Measurements from ENCODE around the gene CD58.
"Not testable (repeated sequence)": the region's sequence is repeated elsewhere in the genome, so short reads cannot be mapped to it uniquely, and the experiment has no call there.

Gene CD58

GRCh38 chr1:116569776-116570357, 959 bp downstream of the CD58 start:
- peak; percentile 78 for DNase-seq

- DNase-seq: no peak
Observed at GRCh38 chr1:116569381-116569670, 1.5 kb downstream of the CD58 start.

GRCh38 chr1:116568662-116569380, 2.0 kb downstream of the CD58 start:
- no peak for DNase-seq

GRCh38 chr1:116567790-116568661, 2.8 kb downstream of the CD58 start:
- DNase-seq: peak; percentile 60

- no peak for DNase-seq
Observed at GRCh38 chr1:116565222-116565621, 5.6 kb downstream of the CD58 start.

GRCh38 chr1:116564426-116564825, 6.4 kb downstream of the CD58 start:
- no peak for DNase-seq

- not testable (repeated sequence) for DNase-seq
Observed at GRCh38 chr1:116562465-116562864, 8.4 kb downstream of the CD58 start.

- no peak for DNase-seq
Observed at GRCh38 chr1:116561563-116561962, 9.3 kb downstream of the CD58 start.

- DNase-seq: peak; percentile 54
Observed at GRCh38 chr1:116560704-116561490, 9.9 kb downstream of the CD58 start.

- DNase-seq: peak; percentile 61
Observed at GRCh38 chr1:116559304-116559761, 11.5 kb downstream of the CD58 start.

- no peak for DNase-seq
Observed at GRCh38 chr1:116558571-116558970, 12.3 kb downstream of the CD58 start.

GRCh38 chr1:116558140-116558549, 12.7 kb downstream of the CD58 start:
- peak; percentile 39 for DNase-seq

- DNase-seq: no peak
Observed at GRCh38 chr1:116557323-116557878, 13.4 kb downstream of the CD58 start.

- peak; percentile 95 for DNase-seq
Observed at GRCh38 chr1:116556289-116557006, 14.4 kb downstream of the CD58 start.

GRCh38 chr1:116554924-116555323, 15.9 kb downstream of the CD58 start:
- no peak for DNase-seq

GRCh38 chr1:116553386-116554115, 17.3 kb downstream of the CD58 start:
- DNase-seq: no peak

GRCh38 chr1:116546354-116546977, 24.4 kb downstream of the CD58 start:
- no peak for DNase-seq

- no peak for DNase-seq
Observed at GRCh38 chr1:116545359-116545705, 25.5 kb downstream of the CD58 start.

GRCh38 chr1:116544588-116545358, 26.1 kb downstream of the CD58 start:
- peak; percentile 63 for DNase-seq

- DNase-seq: peak; percentile 30
Observed at GRCh38 chr1:116540088-116540487, 30.7 kb downstream of the CD58 start.

Data from activated CD4-positive, alpha-beta T cell treated with anti-CD3 and anti-CD28 coated beads, Interleukin-2, Interleukin-6, amounts not matched to agents 100 ng/mL and 50 ng/mL, durations not matched to agents 16 hours and 8 hours (primary cell).